Right lobe of liver (tissue), 6 donors: ENCODE data around the gene THUMPD2. TPM values are rescaled to one million over a fixed set of nuclear protein-coding genes. Genes with fewer than 3 reads are reported as not detected.

ENCODE experiments used
- ATAC-seq, 4 donors: fragments of 200-7000 bp; cut with Tn5 transposase; one replicate each; pipeline ENCODE4 v1.9.1; 2020; ENCODE audit warnings: mild to moderate bottlenecking in 4 of 4, moderate library complexity in 4 of 4
- DNase-seq, 3 donors: peaks; one replicate each; pipeline ENCODE4 v3.0.0-alpha.2; 2020
- H3K27ac ChIP-seq, 3 donors: fragments of 200-600 bp; one replicate each; pipeline ENCODE4 v1.8.0; 2022
- H3K27me3 ChIP-seq, 2 donors: fragments of 200-600 bp; one replicate each; pipeline ENCODE4 v1.8.0; 2022
- H3K36me3 ChIP-seq, 4 donors: fragments of 200-600 bp; sonication (generic) in 1 of 4; one replicate each; pipeline versions ENCODE4 v1.5.1 to v1.8.0; 2017 to 2022; ENCODE audit warnings: control low read depth in 1 of 4
- H3K4me1 ChIP-seq, 4 donors: fragments of 200-600 bp; sonication (generic) in 1 of 4; one replicate each; pipeline versions ENCODE4 v1.5.1 to v1.8.0; 2017 to 2022; ENCODE audit warnings: control low read depth in 1 of 4
- H3K4me3 ChIP-seq, 3 donors: fragments of 200-600 bp; one replicate each; pipeline ENCODE4 v1.8.0; 2022
- H3K9me3 ChIP-seq, 4 donors: fragments of 200-600 bp; sonication (generic) in 1 of 4; one replicate each; pipeline versions ENCODE4 v1.5.1 to v1.8.0; 2017 to 2022; ENCODE audit warnings: control low read depth in 1 of 4
- CTCF ChIP-seq, 4 donors: fragments of 200-600 bp in 3 of 4; fragments of 450-650 bp in 1 of 4; IDR thresholded peaks; one replicate each; pipeline versions ENCODE4 v1.5.1 to v1.8.0; 2016 to 2022; ENCODE audit warnings: antibody characterized with exemption in 4 of 4, mild to moderate bottlenecking in 2 of 4
- POLR2A ChIP-seq: fragments of 450-650 bp; IDR thresholded peaks from one replicate; pipeline ENCODE4 v1.6.1; 2017; ENCODE audit warnings: antibody characterized with exemption, mild to moderate bottlenecking
- WGBS: methylation state at CpG from one replicate; pipeline ENCODE4 v1.1.6; 2018; ENCODE audit warnings: low coverage, low lambda C conversion rate; ENCODE audit not compliant: insufficient coverage; ENCODE audit errors: missing lambda C conversion rate; 5-methylcytosine and 5-hydroxymethylcytosine counted together
- intact Hi-C, 2 donors: fragments of 100-400 bp; cut with DNase I; formaldehyde crosslinking; loops; one replicate each; pipeline versions ENCODE4 v1.11.2 to v1.14.1; 2022
- total RNA-seq, 6 experiments: library from RNA; depleted of rRNA in 2 of 6; stranded (reverse); fragments of >200 nt in 2 of 6; fragmentation: NEBNext Ultra II Directional in 3 of 6; extraction: Animal tissue kit (Norgen Biotek cat#: 25700) in 3 of 6; gene quantifications; one replicate each; pipeline versions ENCODE4 v1.1.0 to v1.2.4, GENCODE V29; 2016 to 2023
- donor health status: DM: no; HTN: yes; CAD: no.
- donor health status: DM: no; HTN: no; CAD: no.
- donor health status: DM: no; HTN: no; CAD: no.
- donor health status: DM: no; HTN: yes; CAD: no.
- donor health status: DM: no; HTN: yes; CAD: no.

Gene THUMPD2
- total RNA-seq, 6 experiments from 2014 or later, result 1.6 to 4.3 (median 3.4) TPM

GRCh38 chr2:39686456-39686855 lies 92.6 kb downstream of the THUMPD2 start:
- TF ChIP-seq POLR2A (no peak), CTCF (IDR thresholded peaks at IDR 0.05) (no peak)
- DNase-seq, result no peak
- H3K36me3 ChIP-seq, result no peaks in the 10 kb centered on the region
- no peak for ATAC-seq
- H3K27ac ChIP-seq, result no peak overlapping the region
- intact Hi-C loops, result no loop called here
- H3K4me3 ChIP-seq, result no peak overlapping the region
- H3K9me3 ChIP-seq, result no peaks in the 10 kb centered on the region
- H3K27me3 ChIP-seq, result no peaks in the 10 kb centered on the region
- WGBS, result 77% methylated on average over 4 of the region's 6 CpGs
- H3K4me1 ChIP-seq, result no peaks in the 10 kb centered on the region

Other genes with a start within 250 kb of the THUMPD2 start
- 1 to 10 TPM in 3 of 6 experiments, under 1 TPM in 2, not detected in 1; 0.25 to 1.7 (median 1.4) TPM for gene TMEM178A, start 113.3 kb downstream of the THUMPD2 start, total RNA-seq